Stimulated activated naive CD8-positive, alpha-beta T cell treated with anti-CD3 and anti-CD28 coated beads, Interleukin-15, Interleukin-2, amounts not matched to agents 100 ng/mL and 50 ng/mL, for 24 hours (primary cell): Measurements from ENCODE around the gene PARK7.

ENCODE experiments used
- H3K27ac Mint-ChIP-seq: one replicate; pipeline ENCODE4 v1.8.0; 2021; ENCODE audit warnings: mild to moderate bottlenecking, mixed read lengths
- H3K27me3 Mint-ChIP-seq: one replicate; pipeline ENCODE4 v1.8.0; 2021; ENCODE audit warnings: mixed read lengths
- H3K36me3 Mint-ChIP-seq: one replicate; pipeline ENCODE4 v1.8.0; 2021; ENCODE audit warnings: low read depth, mixed read lengths
- H3K4me1 Mint-ChIP-seq: one replicate; pipeline ENCODE4 v1.8.0; 2021; ENCODE audit warnings: low read depth, mixed read lengths
- H3K4me3 Mint-ChIP-seq: one replicate; pipeline ENCODE4 v1.8.0; 2021; ENCODE audit warnings: mild to moderate bottlenecking, mixed read lengths
- H3K9me3 Mint-ChIP-seq: one replicate; pipeline ENCODE4 v1.8.0; 2021; ENCODE audit warnings: mixed read lengths

PARK7 gene

DNA sequence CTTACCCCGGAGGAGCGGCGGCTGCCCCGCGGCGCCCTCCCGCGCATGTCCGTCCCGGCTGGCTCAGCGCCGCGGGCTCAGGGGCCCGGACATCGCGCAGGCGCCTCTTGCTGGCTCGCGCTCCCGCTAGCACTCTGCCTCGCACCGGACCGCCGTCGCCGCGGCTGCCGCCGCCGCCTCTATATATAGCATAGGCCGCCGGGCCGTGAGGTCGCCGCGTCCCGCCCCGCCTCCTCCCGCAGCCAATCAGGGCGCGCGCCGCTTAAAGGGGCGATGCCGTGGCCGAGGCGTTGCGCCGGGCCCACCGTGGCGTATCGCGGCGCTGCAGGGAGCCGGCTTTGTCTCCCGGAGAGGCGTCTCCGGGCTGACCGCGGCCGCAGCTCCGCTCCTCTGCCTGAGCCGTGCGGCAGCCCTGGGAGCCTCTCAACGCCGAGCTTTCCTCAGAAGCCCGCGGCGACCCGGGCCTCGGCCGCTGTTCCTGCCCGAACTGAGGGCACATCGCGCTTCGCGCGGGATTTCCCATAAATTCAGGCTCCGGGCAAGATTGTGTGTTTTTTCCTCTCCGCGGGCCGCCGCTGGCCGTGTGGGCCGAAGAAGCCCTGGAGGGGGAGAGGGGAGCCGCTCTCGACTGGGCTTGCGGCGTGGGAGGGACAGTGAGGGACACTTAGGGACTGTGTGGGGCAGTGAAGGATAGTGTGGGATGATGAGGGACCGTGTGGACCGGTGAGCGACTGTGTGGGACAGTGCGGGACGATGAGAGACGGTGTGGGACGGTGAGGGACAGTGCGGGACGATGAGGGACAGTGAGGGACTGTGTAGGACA, 64.9 kb downstream of the PARK7 start, which contains the start of gene ERRFI1:
Gene ERRFI1 (minus strand): TSS at position 157 of the 823 bp plus-strand sequence. CDS start 10,690 bp downstream, outside the sequence.
- Mint-ChIP-seq H3K4me3 (peak within 1 kb of the TSS; percentile 88), H3K27me3 (peaks cover 45% of the 10 kb centered on the region), H3K4me1 (peaks cover 10% of the 10 kb centered on the region), H3K9me3 (no peaks in the 10 kb centered on the region), H3K27ac (peak within 1 kb of the TSS; percentile 74), H3K36me3 (no peaks in the 10 kb centered on the region)

DNA sequence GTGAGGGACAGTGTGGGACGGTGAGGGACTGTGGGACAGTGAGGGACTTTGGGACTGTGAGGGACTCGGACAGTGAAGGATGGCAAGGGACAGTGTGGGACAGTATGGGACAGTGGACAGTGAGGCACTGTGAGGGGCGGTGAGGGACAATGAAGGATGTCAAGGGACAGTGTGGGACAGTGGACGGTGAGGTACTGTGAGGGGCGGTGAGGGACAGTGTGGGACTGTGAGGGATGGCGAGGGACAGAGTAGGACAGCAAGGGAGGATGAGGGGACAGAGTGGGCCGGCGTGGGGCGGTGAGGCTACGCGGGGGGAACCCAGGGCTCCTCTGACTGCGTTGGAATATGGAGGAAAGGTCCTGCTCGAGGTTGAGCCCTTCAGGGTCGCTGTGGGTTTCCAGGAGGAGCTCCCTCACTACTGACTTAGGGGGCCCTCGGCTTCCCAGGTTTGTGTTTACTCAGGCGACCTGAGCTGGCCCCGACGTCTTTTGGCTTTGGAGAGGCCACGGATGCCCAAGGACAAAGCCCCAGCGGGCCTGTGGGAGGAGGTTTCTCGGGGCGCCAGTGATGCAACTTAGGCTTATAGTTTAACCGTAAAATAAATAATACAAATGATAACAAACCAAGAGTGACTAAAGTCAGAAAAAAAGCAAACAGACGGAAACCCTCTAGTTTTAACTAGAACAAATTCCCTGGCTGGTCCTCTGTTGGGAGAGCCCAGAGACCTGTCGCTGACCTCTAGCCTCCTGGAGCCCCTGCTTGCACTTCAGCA, 65.7 kb downstream of the PARK7 start:
- Mint-ChIP-seq H3K27me3 (peaks cover 45% of the 10 kb centered on the region), H3K9me3 (no peaks in the 10 kb centered on the region), H3K36me3 (no peaks in the 10 kb centered on the region), H3K4me1 (peaks cover 10% of the 10 kb centered on the region), H3K4me3 (peak overlapping the region; percentile 39), H3K27ac (peak overlapping the region; percentile 15)

- H3K9me3 Mint-ChIP-seq: no peaks in the 10 kb centered on the region
- peaks cover 38% of the 10 kb centered on the region for H3K27me3 Mint-ChIP-seq
- no peak overlapping the region for H3K4me3 Mint-ChIP-seq
- H3K27ac Mint-ChIP-seq: no peak overlapping the region
- H3K36me3 Mint-ChIP-seq: no peaks in the 10 kb centered on the region
- peaks cover 10% of the 10 kb centered on the region for H3K4me1 Mint-ChIP-seq
These were observed 66.4 kb downstream of the PARK7 start for GRCh38 chr1:8027748-8028570.

GRCh38 chr1:8028571-8028910, 67.0 kb downstream of the PARK7 start:
- H3K36me3 Mint-ChIP-seq: no peaks in the 10 kb centered on the region
- no peaks in the 10 kb centered on the region for H3K9me3 Mint-ChIP-seq
- H3K4me1 Mint-ChIP-seq: peaks cover 10% of the 10 kb centered on the region
- H3K27ac Mint-ChIP-seq: no peak overlapping the region
- H3K4me3 Mint-ChIP-seq: no peak overlapping the region
- peaks cover 33% of the 10 kb centered on the region for H3K27me3 Mint-ChIP-seq

DNA sequence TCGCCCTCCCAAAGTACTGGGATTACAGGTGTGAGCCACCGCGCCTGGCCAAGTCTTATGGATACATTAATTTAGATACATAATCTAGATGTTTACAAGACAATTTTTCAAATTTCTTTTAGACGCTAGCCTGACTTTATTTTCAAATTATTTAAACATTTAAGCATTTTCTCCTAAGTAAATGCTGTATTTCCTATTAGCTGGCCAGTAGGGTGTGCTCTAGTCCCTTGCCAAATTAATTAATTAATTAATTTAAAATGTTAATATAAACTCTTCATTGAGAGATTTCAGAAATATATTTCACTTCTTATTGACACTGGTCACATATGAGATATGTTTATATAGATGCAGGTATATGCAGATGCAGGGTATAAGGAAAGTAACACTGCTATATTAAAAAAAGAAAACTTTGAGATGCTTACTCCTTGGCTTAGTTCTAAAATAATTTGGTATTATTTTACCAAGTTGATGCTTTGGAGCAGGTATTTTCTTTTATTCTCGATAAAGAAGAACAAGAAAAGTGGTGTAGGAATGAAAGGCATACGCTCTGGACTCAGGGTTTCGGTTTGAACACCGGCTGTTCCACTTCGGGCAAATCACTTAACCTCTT, 69.8 kb downstream of the PARK7 start:
- H3K27me3 Mint-ChIP-seq: peaks cover 17% of the 10 kb centered on the region
- H3K4me1 Mint-ChIP-seq: peaks cover 4% of the 10 kb centered on the region
- H3K9me3 Mint-ChIP-seq: no peaks in the 10 kb centered on the region
- H3K4me3 Mint-ChIP-seq: no peak overlapping the region
- H3K27ac Mint-ChIP-seq: no peak overlapping the region
- no peaks in the 10 kb centered on the region for H3K36me3 Mint-ChIP-seq

DNA sequence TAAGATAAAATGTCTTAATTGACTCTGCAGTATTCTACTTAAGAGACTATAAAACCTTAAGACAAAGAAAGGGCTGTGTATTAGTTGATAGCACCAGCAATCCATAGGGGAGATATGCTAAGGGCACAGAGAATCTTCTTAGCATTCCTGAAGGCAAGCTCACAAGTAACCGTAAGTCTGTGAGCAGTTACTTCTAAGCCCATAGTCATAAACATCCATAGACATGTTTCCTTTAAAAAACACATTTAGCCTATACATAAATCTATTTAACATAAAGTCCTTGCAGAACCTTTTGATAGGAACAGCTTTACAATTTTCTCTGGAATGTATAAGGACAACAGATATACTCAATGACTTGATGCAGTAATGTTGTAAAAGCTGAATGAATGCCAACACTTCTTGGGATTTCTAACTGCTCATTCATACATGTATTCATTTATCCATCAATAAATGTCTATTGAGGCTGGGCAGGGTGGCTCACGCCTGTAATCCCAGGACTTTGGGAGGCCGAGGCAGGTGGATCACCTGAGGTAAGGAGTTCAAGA, 70.9 kb downstream of the PARK7 start:
- no peak overlapping the region for H3K27ac Mint-ChIP-seq
- H3K4me1 Mint-ChIP-seq: no peaks in the 10 kb centered on the region
- no peaks in the 10 kb centered on the region for H3K36me3 Mint-ChIP-seq
- H3K27me3 Mint-ChIP-seq: peaks cover 12% of the 10 kb centered on the region
- H3K9me3 Mint-ChIP-seq: no peaks in the 10 kb centered on the region
- no peak overlapping the region for H3K4me3 Mint-ChIP-seq

DNA sequence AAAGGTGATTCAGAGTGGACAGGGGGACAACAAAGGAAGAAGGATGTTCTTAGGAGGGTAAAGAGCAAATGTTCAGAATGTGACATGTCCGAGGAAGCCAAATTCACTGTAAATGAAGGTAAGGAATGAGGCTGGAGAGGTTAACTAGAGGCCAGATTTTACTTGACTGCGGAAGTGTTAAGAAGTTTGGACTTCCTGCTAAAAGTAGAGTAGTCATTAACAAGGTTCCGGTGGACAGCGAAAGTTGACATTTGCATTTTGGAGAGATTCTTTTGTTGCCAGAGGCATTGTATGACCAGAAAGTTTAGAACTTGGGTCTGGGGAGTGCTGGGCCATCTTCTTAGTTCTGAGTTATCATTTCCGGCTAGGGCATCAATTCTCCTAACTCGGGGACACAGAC, 71.8 kb downstream of the PARK7 start:
- peaks cover 8% of the 10 kb centered on the region for H3K27me3 Mint-ChIP-seq
- H3K4me1 Mint-ChIP-seq: no peaks in the 10 kb centered on the region
- no peaks in the 10 kb centered on the region for H3K36me3 Mint-ChIP-seq
- no peak overlapping the region for H3K4me3 Mint-ChIP-seq
- H3K27ac Mint-ChIP-seq: no peak overlapping the region
- no peaks in the 10 kb centered on the region for H3K9me3 Mint-ChIP-seq
